ENCODE data around the gene ARMC5. TPM values are rescaled to one million over a fixed set of nuclear protein-coding genes. Genes with fewer than 3 reads are reported as not detected.

Gene ARMC5
- total RNA-seq, 2 donors from 2014 or later: 9.4 to 12.1 TPM

DNA sequence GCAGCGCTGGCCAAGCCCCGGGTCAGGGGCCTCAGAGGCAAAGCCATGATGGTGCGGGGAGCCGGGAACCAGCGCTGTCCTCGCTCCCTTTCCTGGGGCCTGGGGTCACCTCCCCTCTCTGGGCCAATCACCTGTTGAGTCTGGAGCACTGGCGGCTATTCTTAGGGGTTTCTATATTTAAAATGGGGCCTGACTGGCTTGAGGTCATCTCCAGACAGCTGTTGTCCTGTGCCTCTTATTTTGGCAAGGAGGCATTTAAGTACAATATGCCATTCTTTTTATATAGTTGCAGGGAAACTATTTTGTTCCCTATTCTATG lies 31.1 kb upstream of the ARMC5 start, which contains the start of gene COX6A2:
TSS of gene COX6A2 (minus strand) at position 82 of the 319 bp plus-strand sequence. CDS start at position 47, 35 bp downstream.
- H3K4me1 ChIP-seq (ENCODE audit: control insufficient read depth, insufficient read depth, low read length): peaks cover 4% of the 10 kb centered on the region
- no peak within 1 kb of the TSS for H3K27ac ChIP-seq (ENCODE audit: low read depth, low read length)
- no peak for DNase-seq
- H3K27ac Mint-ChIP-seq: no peak within 1 kb of the TSS
- 97% methylated on average over 7 of the region's 7 CpGs; no CpG with 5 or more reads in 1 of the 2 experiments for WGBS, 2 experiments (ENCODE audit: insufficient coverage in 1 of 2, insufficient read length in 1 of 2)
- H3K4me3 ChIP-seq (ENCODE audit: low read length): no peak within 1 kb of the TSS
- H3K36me3 ChIP-seq (ENCODE audit: control insufficient read depth, insufficient read depth, low read length): no peaks in the 10 kb centered on the region
- TF ChIP-seq, protein P1, sequence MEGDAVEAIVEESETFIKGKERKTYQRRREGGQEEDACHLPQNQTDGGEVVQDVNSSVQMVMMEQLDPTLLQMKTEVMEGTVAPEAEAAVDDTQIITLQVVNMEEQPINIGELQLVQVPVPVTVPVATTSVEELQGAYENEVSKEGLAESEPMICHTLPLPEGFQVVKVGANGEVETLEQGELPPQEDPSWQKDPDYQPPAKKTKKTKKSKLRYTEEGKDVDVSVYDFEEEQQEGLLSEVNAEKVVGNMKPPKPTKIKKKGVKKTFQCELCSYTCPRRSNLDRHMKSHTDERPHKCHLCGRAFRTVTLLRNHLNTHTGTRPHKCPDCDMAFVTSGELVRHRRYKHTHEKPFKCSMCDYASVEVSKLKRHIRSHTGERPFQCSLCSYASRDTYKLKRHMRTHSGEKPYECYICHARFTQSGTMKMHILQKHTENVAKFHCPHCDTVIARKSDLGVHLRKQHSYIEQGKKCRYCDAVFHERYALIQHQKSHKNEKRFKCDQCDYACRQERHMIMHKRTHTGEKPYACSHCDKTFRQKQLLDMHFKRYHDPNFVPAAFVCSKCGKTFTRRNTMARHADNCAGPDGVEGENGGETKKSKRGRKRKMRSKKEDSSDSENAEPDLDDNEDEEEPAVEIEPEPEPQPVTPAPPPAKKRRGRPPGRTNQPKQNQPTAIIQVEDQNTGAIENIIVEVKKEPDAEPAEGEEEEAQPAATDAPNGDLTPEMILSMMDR (conservative IDR thresholded peaks at IDR 0.05): no peak
- no peak within 1 kb of the TSS for H3K4me3 Mint-ChIP-seq
- H3K27me3 Mint-ChIP-seq (ENCODE audit: insufficient read depth): peaks cover 58% of the 10 kb centered on the region
- no peaks in the 10 kb centered on the region for H3K36me3 Mint-ChIP-seq (ENCODE audit: low read depth)
- peaks cover 4% of the 10 kb centered on the region for H3K9me3 Mint-ChIP-seq
- no peak within 1 kb of the TSS for H3K9ac ChIP-seq (ENCODE audit: extremely low read depth, low read length, poor library complexity, severe bottlenecking)
- H3K9me3 ChIP-seq (ENCODE audit: control insufficient read depth, low read length): no peaks in the 10 kb centered on the region
- H3K4me1 Mint-ChIP-seq: no peaks in the 10 kb centered on the region
- no peaks in the 10 kb centered on the region for H3K27me3 ChIP-seq (ENCODE audit: control insufficient read depth, insufficient read depth, low read length, poor library complexity, severe bottlenecking)

DNA sequence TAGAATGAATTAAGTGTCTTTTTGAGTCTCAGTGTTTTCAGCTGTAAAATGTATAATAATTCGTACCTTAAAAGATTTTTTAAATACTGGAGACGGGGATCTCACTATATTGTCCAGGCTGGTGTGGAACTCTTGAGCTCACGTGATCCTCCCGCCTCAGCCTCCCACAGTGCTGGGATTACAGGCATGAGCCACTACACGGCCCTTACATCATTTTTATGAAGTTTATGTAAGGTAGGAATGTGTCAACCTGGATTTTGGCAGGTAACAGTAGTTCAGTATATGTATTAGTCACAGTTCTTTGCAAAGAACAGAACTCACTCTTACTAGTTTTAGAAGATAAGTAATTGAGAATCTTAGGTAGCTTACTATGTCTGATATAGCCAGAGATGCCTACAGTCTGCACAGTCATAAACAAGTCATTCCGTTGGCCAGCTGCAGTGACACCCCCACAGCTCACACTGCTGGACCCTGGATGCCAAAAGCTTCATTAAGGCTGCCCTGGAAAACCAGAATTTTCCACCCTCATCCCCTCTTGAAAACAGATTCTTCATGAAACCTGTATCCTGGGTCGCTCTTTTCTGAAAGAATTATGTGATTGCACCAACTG lies 30.6 kb upstream of the ARMC5 start:
- H3K9ac ChIP-seq (ENCODE audit: extremely low read depth, low read length, poor library complexity, severe bottlenecking): no peak overlapping the region
- H3K27ac ChIP-seq (ENCODE audit: low read depth, low read length): no peak overlapping the region
- H3K9me3 ChIP-seq (ENCODE audit: control insufficient read depth, low read length): no peaks in the 10 kb centered on the region
- H3K4me3 Mint-ChIP-seq: no peak overlapping the region
- no peak for DNase-seq
- H3K9me3 Mint-ChIP-seq: peaks cover 4% of the 10 kb centered on the region
- TF ChIP-seq, protein P1 (conservative IDR thresholded peaks at IDR 0.05): no peak
- H3K4me1 ChIP-seq (ENCODE audit: control insufficient read depth, insufficient read depth, low read length): peaks cover 4% of the 10 kb centered on the region
- no peaks in the 10 kb centered on the region for H3K27me3 ChIP-seq (ENCODE audit: control insufficient read depth, insufficient read depth, low read length, poor library complexity, severe bottlenecking)
- H3K4me1 Mint-ChIP-seq: no peaks in the 10 kb centered on the region
- H3K27me3 Mint-ChIP-seq (ENCODE audit: insufficient read depth): peaks cover 53% of the 10 kb centered on the region
- no peak overlapping the region for H3K27ac Mint-ChIP-seq
- no peaks in the 10 kb centered on the region for H3K36me3 ChIP-seq (ENCODE audit: control insufficient read depth, insufficient read depth, low read length)
- no peak overlapping the region for H3K4me3 ChIP-seq (ENCODE audit: low read length)
- no peaks in the 10 kb centered on the region for H3K36me3 Mint-ChIP-seq (ENCODE audit: low read depth)
- 94 to 95% methylated on average over 5 to 7 of the region's 7 CpGs for WGBS, 2 experiments (ENCODE audit: insufficient coverage in 1 of 2, insufficient read length in 1 of 2)

DNA sequence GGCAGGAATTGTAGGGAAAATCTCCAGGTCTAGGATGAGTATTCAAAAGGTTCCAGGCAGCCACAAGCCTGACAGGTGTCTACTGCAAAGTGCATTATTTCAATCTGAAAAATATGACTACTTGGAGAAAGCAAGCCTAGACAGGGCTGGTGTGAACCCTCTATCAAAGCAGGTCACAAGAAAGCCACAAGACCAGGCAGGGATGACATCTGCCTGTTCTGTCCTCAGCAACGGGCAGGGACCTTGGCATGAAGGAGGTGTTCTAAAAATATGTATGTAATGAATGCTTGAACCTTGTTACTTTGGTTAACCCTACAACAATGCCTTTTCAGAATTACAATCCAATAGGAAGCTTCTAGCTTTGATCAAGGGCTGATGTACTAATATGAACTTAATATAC lies 30.0 kb upstream of the ARMC5 start:
- Mint-ChIP-seq H3K4me3 (no peak overlapping the region), H3K27ac (no peak overlapping the region), H3K4me1 (no peaks in the 10 kb centered on the region), H3K9me3 (peaks cover 4% of the 10 kb centered on the region), H3K27me3 (ENCODE audit: insufficient read depth) (peaks cover 50% of the 10 kb centered on the region), H3K36me3 (ENCODE audit: low read depth) (no peaks in the 10 kb centered on the region)
- no peaks in the 10 kb centered on the region for H3K27me3 ChIP-seq (ENCODE audit: control insufficient read depth, insufficient read depth, low read length, poor library complexity, severe bottlenecking)
- 100% methylated on average over 1 of the region's 1 CpG; no CpG with 5 or more reads in 1 of the 2 experiments for WGBS, 2 experiments (ENCODE audit: insufficient coverage in 1 of 2, insufficient read length in 1 of 2)
- DNase-seq: no peak
- no peak overlapping the region for H3K4me3 ChIP-seq (ENCODE audit: low read length)
- peaks cover 4% of the 10 kb centered on the region for H3K4me1 ChIP-seq (ENCODE audit: control insufficient read depth, insufficient read depth, low read length)
- TF ChIP-seq, protein P1 (conservative IDR thresholded peaks at IDR 0.05): no peak
- H3K9me3 ChIP-seq (ENCODE audit: control insufficient read depth, low read length): no peaks in the 10 kb centered on the region
- no peak overlapping the region for H3K9ac ChIP-seq (ENCODE audit: extremely low read depth, low read length, poor library complexity, severe bottlenecking)
- no peaks in the 10 kb centered on the region for H3K36me3 ChIP-seq (ENCODE audit: control insufficient read depth, insufficient read depth, low read length)
- no peak overlapping the region for H3K27ac ChIP-seq (ENCODE audit: low read depth, low read length)

Data from endodermal cell (in vitro differentiated cells).